ENCODE measurements around the gene TACR2.

TACR2 gene

GRCh38 chr10:69406816-69407580 lies 9.7 kb downstream of the TACR2 start:
- Histone ChIP-seq H3K4me2 (ENCODE audit: low read length) (no peak overlapping the region), H3K4me1 (ENCODE audit: control insufficient read depth, insufficient read depth, low read length) (peaks cover 40% of the 10 kb centered on the region), H3K36me3 (ENCODE audit: insufficient read depth, low read length) (peaks cover 17% of the 10 kb centered on the region), H3K4me3 (ENCODE audit: low read length) (no peak overlapping the region), H3K27me3 (ENCODE audit: control insufficient read depth, insufficient read depth, low read length) (no peaks in the 10 kb centered on the region), H3K9ac (ENCODE audit: low read depth, low read length) (no peak overlapping the region), H3K9me3 (replicated peaks; ENCODE audit: low read length) (no peaks in the 10 kb centered on the region)

- Histone ChIP-seq H3K4me3 (ENCODE audit: low read length) (no peak overlapping the region), H3K9me3 (replicated peaks; ENCODE audit: low read length) (no peaks in the 10 kb centered on the region), H3K36me3 (ENCODE audit: insufficient read depth, low read length) (peaks cover 21% of the 10 kb centered on the region), H3K9ac (ENCODE audit: low read depth, low read length) (no peak overlapping the region), H3K27me3 (ENCODE audit: control insufficient read depth, insufficient read depth, low read length) (no peaks in the 10 kb centered on the region), H3K4me1 (ENCODE audit: control insufficient read depth, insufficient read depth, low read length) (peaks cover 40% of the 10 kb centered on the region), H3K4me2 (ENCODE audit: low read length) (no peak overlapping the region)
These were observed 10.4 kb downstream of the TACR2 start for GRCh38 chr10:69406302-69406811.

- Histone ChIP-seq H3K4me1 (ENCODE audit: control insufficient read depth, insufficient read depth, low read length) (peaks cover 40% of the 10 kb centered on the region), H3K27me3 (ENCODE audit: control insufficient read depth, insufficient read depth, low read length) (no peaks in the 10 kb centered on the region), H3K4me2 (ENCODE audit: low read length) (no peak overlapping the region), H3K4me3 (ENCODE audit: low read length) (no peak overlapping the region), H3K9me3 (replicated peaks; ENCODE audit: low read length) (no peaks in the 10 kb centered on the region), H3K9ac (ENCODE audit: low read depth, low read length) (no peak overlapping the region), H3K36me3 (ENCODE audit: insufficient read depth, low read length) (peaks cover 32% of the 10 kb centered on the region)
These were observed 11.5 kb downstream of the TACR2 start for GRCh38 chr10:69405221-69405620.

- Histone ChIP-seq H3K9me3 (replicated peaks; ENCODE audit: low read length) (no peaks in the 10 kb centered on the region), H3K9ac (ENCODE audit: low read depth, low read length) (no peak overlapping the region), H3K27me3 (ENCODE audit: control insufficient read depth, insufficient read depth, low read length) (no peaks in the 10 kb centered on the region), H3K4me3 (ENCODE audit: low read length) (no peak overlapping the region), H3K36me3 (ENCODE audit: insufficient read depth, low read length) (peaks cover 32% of the 10 kb centered on the region), H3K4me2 (ENCODE audit: low read length) (no peak overlapping the region), H3K4me1 (ENCODE audit: control insufficient read depth, insufficient read depth, low read length) (peaks cover 40% of the 10 kb centered on the region)
These were observed 11.9 kb downstream of the TACR2 start for GRCh38 chr10:69404786-69405185.

GRCh38 chr10:69403519-69403918 lies 13.2 kb downstream of the TACR2 start:
- H3K9ac ChIP-seq (ENCODE audit: low read depth, low read length), result no peak overlapping the region
- no peaks in the 10 kb centered on the region for H3K9me3 ChIP-seq (replicated peaks; ENCODE audit: low read length)
- H3K4me2 ChIP-seq (ENCODE audit: low read length), result no peak overlapping the region
- no peaks in the 10 kb centered on the region for H3K27me3 ChIP-seq (ENCODE audit: control insufficient read depth, insufficient read depth, low read length)
- H3K4me3 ChIP-seq (ENCODE audit: low read length), result no peak overlapping the region
- peaks cover 38% of the 10 kb centered on the region for H3K36me3 ChIP-seq (ENCODE audit: insufficient read depth, low read length)
- H3K4me1 ChIP-seq (ENCODE audit: control insufficient read depth, insufficient read depth, low read length), result peaks cover 34% of the 10 kb centered on the region

GRCh38 chr10:69403066-69403465 lies 13.7 kb downstream of the TACR2 start:
- H3K9ac ChIP-seq (ENCODE audit: low read depth, low read length), result no peak overlapping the region
- peaks cover 42% of the 10 kb centered on the region for H3K36me3 ChIP-seq (ENCODE audit: insufficient read depth, low read length)
- H3K4me3 ChIP-seq (ENCODE audit: low read length), result no peak overlapping the region
- H3K27me3 ChIP-seq (ENCODE audit: control insufficient read depth, insufficient read depth, low read length), result no peaks in the 10 kb centered on the region
- peaks cover 32% of the 10 kb centered on the region for H3K4me1 ChIP-seq (ENCODE audit: control insufficient read depth, insufficient read depth, low read length)
- H3K4me2 ChIP-seq (ENCODE audit: low read length), result no peak overlapping the region
- H3K9me3 ChIP-seq (replicated peaks; ENCODE audit: low read length), result no peaks in the 10 kb centered on the region

- H3K4me2 ChIP-seq (ENCODE audit: low read length), result no peak overlapping the region
- no peaks in the 10 kb centered on the region for H3K9me3 ChIP-seq (replicated peaks; ENCODE audit: low read length)
- H3K4me3 ChIP-seq (ENCODE audit: low read length), result no peak overlapping the region
- H3K9ac ChIP-seq (ENCODE audit: low read depth, low read length), result no peak overlapping the region
- H3K36me3 ChIP-seq (ENCODE audit: insufficient read depth, low read length), result peaks cover 49% of the 10 kb centered on the region
- H3K4me1 ChIP-seq (ENCODE audit: control insufficient read depth, insufficient read depth, low read length), result peaks cover 28% of the 10 kb centered on the region
- H3K27me3 ChIP-seq (ENCODE audit: control insufficient read depth, insufficient read depth, low read length), result no peaks in the 10 kb centered on the region
These were observed 14.3 kb downstream of the TACR2 start for GRCh38 chr10:69402386-69402785.

GRCh38 chr10:69401416-69401815 lies 15.3 kb downstream of the TACR2 start:
- Histone ChIP-seq H3K9me3 (replicated peaks; ENCODE audit: low read length) (no peaks in the 10 kb centered on the region), H3K9ac (ENCODE audit: low read depth, low read length) (no peak overlapping the region), H3K27me3 (ENCODE audit: control insufficient read depth, insufficient read depth, low read length) (no peaks in the 10 kb centered on the region), H3K4me1 (ENCODE audit: control insufficient read depth, insufficient read depth, low read length) (peaks cover 28% of the 10 kb centered on the region), H3K36me3 (ENCODE audit: insufficient read depth, low read length) (peaks cover 55% of the 10 kb centered on the region), H3K4me2 (ENCODE audit: low read length) (no peak overlapping the region), H3K4me3 (ENCODE audit: low read length) (no peak overlapping the region)

- peaks cover 25% of the 10 kb centered on the region for H3K4me1 ChIP-seq (ENCODE audit: control insufficient read depth, insufficient read depth, low read length)
- H3K9me3 ChIP-seq (replicated peaks; ENCODE audit: low read length), result no peaks in the 10 kb centered on the region
- no peak overlapping the region for H3K9ac ChIP-seq (ENCODE audit: low read depth, low read length)
- no peaks in the 10 kb centered on the region for H3K27me3 ChIP-seq (ENCODE audit: control insufficient read depth, insufficient read depth, low read length)
- no peak overlapping the region for H3K4me2 ChIP-seq (ENCODE audit: low read length)
- H3K36me3 ChIP-seq (ENCODE audit: insufficient read depth, low read length), result peaks cover 56% of the 10 kb centered on the region
- H3K4me3 ChIP-seq (ENCODE audit: low read length), result no peak overlapping the region
These were observed 15.8 kb downstream of the TACR2 start for GRCh38 chr10:69400936-69401335.

- no peaks in the 10 kb centered on the region for H3K9me3 ChIP-seq (replicated peaks; ENCODE audit: low read length)
- H3K4me1 ChIP-seq (ENCODE audit: control insufficient read depth, insufficient read depth, low read length), result peaks cover 14% of the 10 kb centered on the region
- H3K4me3 ChIP-seq (ENCODE audit: low read length), result no peak overlapping the region
- H3K27me3 ChIP-seq (ENCODE audit: control insufficient read depth, insufficient read depth, low read length), result no peaks in the 10 kb centered on the region
- H3K36me3 ChIP-seq (ENCODE audit: insufficient read depth, low read length), result peaks cover 69% of the 10 kb centered on the region
- H3K4me2 ChIP-seq (ENCODE audit: low read length), result no peak overlapping the region
- no peak overlapping the region for H3K9ac ChIP-seq (ENCODE audit: low read depth, low read length)
These were observed 18.3 kb downstream of the TACR2 start for GRCh38 chr10:69398466-69398865.

GRCh38 chr10:69397972-69398371 lies 18.7 kb downstream of the TACR2 start:
- Histone ChIP-seq H3K9me3 (replicated peaks; ENCODE audit: low read length) (no peaks in the 10 kb centered on the region), H3K27me3 (ENCODE audit: control insufficient read depth, insufficient read depth, low read length) (no peaks in the 10 kb centered on the region), H3K36me3 (ENCODE audit: insufficient read depth, low read length) (peaks cover 68% of the 10 kb centered on the region), H3K4me2 (ENCODE audit: low read length) (no peak overlapping the region), H3K4me1 (ENCODE audit: control insufficient read depth, insufficient read depth, low read length) (peaks cover 9% of the 10 kb centered on the region), H3K9ac (ENCODE audit: low read depth, low read length) (no peak overlapping the region), H3K4me3 (ENCODE audit: low read length) (no peak overlapping the region)

GRCh38 chr10:69394020-69394419 lies 22.7 kb downstream of the TACR2 start:
- peaks cover 84% of the 10 kb centered on the region for H3K36me3 ChIP-seq (ENCODE audit: insufficient read depth, low read length)
- H3K27me3 ChIP-seq (ENCODE audit: control insufficient read depth, insufficient read depth, low read length), result no peaks in the 10 kb centered on the region
- no peak overlapping the region for H3K4me2 ChIP-seq (ENCODE audit: low read length)
- H3K4me3 ChIP-seq (ENCODE audit: low read length), result no peak overlapping the region
- peaks cover 17% of the 10 kb centered on the region for H3K4me1 ChIP-seq (ENCODE audit: control insufficient read depth, insufficient read depth, low read length)
- H3K9me3 ChIP-seq (replicated peaks; ENCODE audit: low read length), result no peaks in the 10 kb centered on the region
- H3K9ac ChIP-seq (ENCODE audit: low read depth, low read length), result no peak overlapping the region

Measured in skeletal muscle satellite cell (primary cell).